HEK293 (cell line): ENCODE data around the gene ARFRP1.

Experiments
- CTCF ChIP-seq: fragments of 450-650 bp; formaldehyde crosslinking; IDR thresholded peaks from 2 replicates; pipeline ENCODE4 v1.5.1; 2016; ENCODE audit warnings: missing biosample characterization, missing genetic modification characterization
- ZBTB20 ChIP-seq: fragments of 450-650 bp; formaldehyde crosslinking; IDR thresholded peaks from 2 replicates; pipeline ENCODE4 v1.5.1; 2016; ENCODE audit warnings: missing biosample characterization, missing genetic modification characterization
- ZNF423 ChIP-seq: fragments of 450-650 bp; formaldehyde crosslinking; IDR thresholded peaks from 2 replicates; pipeline ENCODE4 v1.5.1; 2016; ENCODE audit warnings: missing biosample characterization, missing genetic modification characterization
- ZNF426 ChIP-seq: fragments of 450-650 bp; formaldehyde crosslinking; IDR thresholded peaks from 2 replicates; pipeline ENCODE4 v1.5.1; 2017; ENCODE audit warnings: missing biosample characterization, missing genetic modification characterization, mild to moderate bottlenecking, inconsistent platforms, moderate library complexity

GRCh38 chr20:63711085-63711645 is 3.4 kb upstream of the ARFRP1 start:
- TF ChIP-seq CTCF (tag by site-specific recombination): no peak
- TF ChIP-seq ZNF423 (tag by site-specific recombination): no peak
- TF ChIP-seq ZBTB20 (tag by site-specific recombination): no peak
- no peak for TF ChIP-seq ZNF426 (tag by site-specific recombination)
